NB4 (cell line): ENCODE results near the gene CCR8.

Experiments
- DNase-seq: peaks from one replicate; pipeline ENCODE4 v3.0.0; 2010; ENCODE audit warnings: low read depth
- H3K4me3 ChIP-seq: one replicate; pipeline ENCODE4 v1.5.1; 2011; ENCODE audit warnings: mild to moderate bottlenecking, low read depth, low read length, moderate library complexity
- CTCF ChIP-seq: IDR thresholded peaks from one replicate; pipeline ENCODE4 v1.5.1; 2012; ENCODE audit warnings: low read depth, low read length
- MAX ChIP-seq: IDR thresholded peaks from 2 replicates; pipeline ENCODE4 v1.6.1; 2011; ENCODE audit warnings: low read depth, low read length
- MYC ChIP-seq: IDR thresholded peaks from 2 replicates; pipeline ENCODE4 v1.6.1; 2011; ENCODE audit warnings: low read depth, low read length
- POLR2A ChIP-seq: IDR thresholded peaks from 2 replicates; pipeline ENCODE4 v1.6.1; 2011; ENCODE audit warnings: mild to moderate bottlenecking; ENCODE audit not compliant: insufficient read length; ENCODE audit errors: extremely low read depth

CCR8 gene

GRCh38 chr3:39296197-39297077 is 33.1 kb upstream of the CCR8 start:
- TF ChIP-seq POLR2A = no peak
- no peak for TF ChIP-seq CTCF
- no peak for TF ChIP-seq MAX
- no peak for TF ChIP-seq MYC
- DNase-seq = no peak
- H3K4me3 ChIP-seq = no peak overlapping the region

- TF ChIP-seq CTCF (no peak), POLR2A (no peak), MAX (no peak), MYC (no peak)
- DNase-seq = no peak
- H3K4me3 ChIP-seq = no peak overlapping the region
Measured at GRCh38 chr3:39299279-39299678, 30.2 kb upstream of the CCR8 start.

- H3K4me3 ChIP-seq = no peak overlapping the region
- DNase-seq = no peak
- TF ChIP-seq POLR2A (no peak), MAX (no peak), CTCF (no peak), MYC (no peak)
Measured at GRCh38 chr3:39302178-39302577, 27.3 kb upstream of the CCR8 start.

- no peak for DNase-seq
- H3K4me3 ChIP-seq = no peak overlapping the region
- TF ChIP-seq MAX = no peak
- no peak for TF ChIP-seq CTCF
- TF ChIP-seq MYC = no peak
- TF ChIP-seq POLR2A = no peak
Measured at GRCh38 chr3:39313289-39313688, 16.2 kb upstream of the CCR8 start.

GRCh38 chr3:39315420-39315819 is 14.1 kb upstream of the CCR8 start:
- H3K4me3 ChIP-seq = no peak overlapping the region
- no peak for TF ChIP-seq CTCF
- no peak for TF ChIP-seq MYC
- TF ChIP-seq MAX = no peak
- no peak for DNase-seq
